ENCODE data around the gene AMACR.

DNA sequence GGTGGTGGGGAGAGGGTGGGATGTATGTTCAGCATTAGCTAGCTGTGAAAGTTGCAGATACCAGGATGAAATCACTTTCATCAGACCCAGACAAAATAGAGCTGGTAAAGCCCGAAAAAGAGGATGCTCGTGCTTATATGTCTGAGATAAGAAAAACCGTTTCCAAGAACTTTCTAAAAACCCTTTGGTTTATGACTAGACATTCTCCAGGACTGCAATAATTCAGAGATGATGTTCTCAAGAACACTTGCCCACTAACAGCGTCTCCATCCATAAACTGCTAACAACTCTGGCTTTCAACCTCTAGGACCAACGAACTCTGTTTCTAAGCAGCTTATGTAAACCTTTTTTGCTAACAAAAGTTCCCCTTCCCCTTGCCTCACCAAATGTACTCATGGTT, 8.4 kb upstream of the AMACR start:
- TF ChIP-seq TEAD4 (IDR thresholded peaks at IDR 0.05) (no peak), YY1 (IDR thresholded peaks at IDR 0.05; ENCODE audit: low read depth) (no peak), EP300 (IDR thresholded peaks at IDR 0.05; ENCODE audit: borderline replicate concordance) (no peak), RAD21 (IDR thresholded peaks at IDR 0.05; ENCODE audit: low read depth) (no peak), NFIC (IDR thresholded peaks at IDR 0.05) (no peak), FOXM1 (IDR thresholded peaks at IDR 0.05; ENCODE audit: borderline replicate concordance, low read depth) (no peak), CREB1 (IDR thresholded peaks at IDR 0.05; ENCODE audit: low read depth) (no peak), CEBPB (IDR thresholded peaks at IDR 0.05) (no peak), TAF1 (IDR thresholded peaks at IDR 0.05; ENCODE audit: low read depth) (no peak), EGR1 (IDR thresholded peaks at IDR 0.05) (no peak), TCF12 (IDR thresholded peaks at IDR 0.05; ENCODE audit: low read depth) (no peak)
- TF ChIP-seq, protein P1, sequence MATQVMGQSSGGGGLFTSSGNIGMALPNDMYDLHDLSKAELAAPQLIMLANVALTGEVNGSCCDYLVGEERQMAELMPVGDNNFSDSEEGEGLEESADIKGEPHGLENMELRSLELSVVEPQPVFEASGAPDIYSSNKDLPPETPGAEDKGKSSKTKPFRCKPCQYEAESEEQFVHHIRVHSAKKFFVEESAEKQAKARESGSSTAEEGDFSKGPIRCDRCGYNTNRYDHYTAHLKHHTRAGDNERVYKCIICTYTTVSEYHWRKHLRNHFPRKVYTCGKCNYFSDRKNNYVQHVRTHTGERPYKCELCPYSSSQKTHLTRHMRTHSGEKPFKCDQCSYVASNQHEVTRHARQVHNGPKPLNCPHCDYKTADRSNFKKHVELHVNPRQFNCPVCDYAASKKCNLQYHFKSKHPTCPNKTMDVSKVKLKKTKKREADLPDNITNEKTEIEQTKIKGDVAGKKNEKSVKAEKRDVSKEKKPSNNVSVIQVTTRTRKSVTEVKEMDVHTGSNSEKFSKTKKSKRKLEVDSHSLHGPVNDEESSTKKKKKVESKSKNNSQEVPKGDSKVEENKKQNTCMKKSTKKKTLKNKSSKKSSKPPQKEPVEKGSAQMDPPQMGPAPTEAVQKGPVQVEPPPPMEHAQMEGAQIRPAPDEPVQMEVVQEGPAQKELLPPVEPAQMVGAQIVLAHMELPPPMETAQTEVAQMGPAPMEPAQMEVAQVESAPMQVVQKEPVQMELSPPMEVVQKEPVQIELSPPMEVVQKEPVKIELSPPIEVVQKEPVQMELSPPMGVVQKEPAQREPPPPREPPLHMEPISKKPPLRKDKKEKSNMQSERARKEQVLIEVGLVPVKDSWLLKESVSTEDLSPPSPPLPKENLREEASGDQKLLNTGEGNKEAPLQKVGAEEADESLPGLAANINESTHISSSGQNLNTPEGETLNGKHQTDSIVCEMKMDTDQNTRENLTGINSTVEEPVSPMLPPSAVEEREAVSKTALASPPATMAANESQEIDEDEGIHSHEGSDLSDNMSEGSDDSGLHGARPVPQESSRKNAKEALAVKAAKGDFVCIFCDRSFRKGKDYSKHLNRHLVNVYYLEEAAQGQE (IDR thresholded peaks at IDR 0.05; ENCODE audit: low read depth), result no peak
- TF ChIP-seq, protein P2, sequence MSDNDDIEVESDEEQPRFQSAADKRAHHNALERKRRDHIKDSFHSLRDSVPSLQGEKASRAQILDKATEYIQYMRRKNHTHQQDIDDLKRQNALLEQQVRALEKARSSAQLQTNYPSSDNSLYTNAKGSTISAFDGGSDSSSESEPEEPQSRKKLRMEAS (IDR thresholded peaks at IDR 0.05), result no peak
- TF ChIP-seq, protein P3, sequence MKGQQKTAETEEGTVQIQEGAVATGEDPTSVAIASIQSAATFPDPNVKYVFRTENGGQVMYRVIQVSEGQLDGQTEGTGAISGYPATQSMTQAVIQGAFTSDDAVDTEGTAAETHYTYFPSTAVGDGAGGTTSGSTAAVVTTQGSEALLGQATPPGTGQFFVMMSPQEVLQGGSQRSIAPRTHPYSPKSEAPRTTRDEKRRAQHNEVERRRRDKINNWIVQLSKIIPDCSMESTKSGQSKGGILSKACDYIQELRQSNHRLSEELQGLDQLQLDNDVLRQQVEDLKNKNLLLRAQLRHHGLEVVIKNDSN (IDR thresholded peaks at IDR 0.05), result no peak
